DND-41 (cell line): Measurements from ENCODE around the gene FAM9C.

Source experiments
- ATAC-seq: fragments of 200-7000 bp; cut with Tn5 transposase; 3 replicates; pipeline ENCODE4 v1.9.1; 2021; ENCODE audit warnings: low read depth; ENCODE audit not compliant: insufficient read depth
- DNase-seq: peaks from one replicate; pipeline ENCODE4 v3.0.0-alpha.2; 2020
- H2AFZ ChIP-seq: 2 replicates; pipeline ENCODE4 v1.6.0; 2012; ENCODE audit warnings: low read depth, low read length
- H3K27ac ChIP-seq: 2 replicates; pipeline ENCODE4 v1.5.1; 2012; ENCODE audit warnings: low read length, inconsistent platforms
- H3K27me3 ChIP-seq: fragments of 200-600 bp; sonication (generic); 2 replicates; pipeline ENCODE4 v1.6.0; 2012; ENCODE audit warnings: low read length, mild to moderate bottlenecking, inconsistent platforms; ENCODE audit not compliant: insufficient read depth, poor library complexity
- H3K36me3 ChIP-seq: 2 replicates; pipeline ENCODE4 v1.5.1; 2012; ENCODE audit warnings: low read length, inconsistent platforms; ENCODE audit not compliant: insufficient read depth
- H3K4me1 ChIP-seq: 2 replicates; pipeline ENCODE4 v1.5.1; 2012; ENCODE audit warnings: mild to moderate bottlenecking, low read length; ENCODE audit not compliant: insufficient read depth
- H3K4me2 ChIP-seq: 2 replicates; pipeline ENCODE4 v1.6.0; 2012; ENCODE audit warnings: mild to moderate bottlenecking, moderate library complexity, low read length, inconsistent platforms; ENCODE audit not compliant: insufficient read depth
- H3K4me3 ChIP-seq, 2 experiments: fragments of 200-600 bp in 1 of 2; shearing (Covaris generic) in 1 of 2; 2 replicates each; pipeline ENCODE4 v1.5.1; 2012 to 2016; ENCODE audit warnings: inconsistent platforms in 2 of 2, low read length in 2 of 2, mild to moderate bottlenecking in 2 of 2, low read depth in 1 of 2, moderate library complexity in 1 of 2
- H3K79me2 ChIP-seq: 2 replicates; pipeline ENCODE4 v1.6.0; 2012; ENCODE audit warnings: low read length, inconsistent platforms; ENCODE audit not compliant: insufficient read depth
- H3K9ac ChIP-seq: 2 replicates; pipeline ENCODE4 v1.6.0; 2012; ENCODE audit warnings: low read depth, mild to moderate bottlenecking, inconsistent platforms, low read length, moderate library complexity
- H3K9me3 ChIP-seq: 2 replicates; pipeline ENCODE4 v1.5.1; 2012; ENCODE audit warnings: low read length, moderate library complexity, mild to moderate bottlenecking, inconsistent platforms; ENCODE audit not compliant: insufficient read depth, severe bottlenecking
- H4K20me1 ChIP-seq: 2 replicates; pipeline ENCODE4 v1.6.0; 2012; ENCODE audit warnings: low read length; ENCODE audit not compliant: insufficient read depth
- EZH2 ChIP-seq: IDR thresholded peaks from 3 replicates; pipeline ENCODE4 v1.6.1; 2012; ENCODE audit warnings: borderline replicate concordance, low read depth, mild to moderate bottlenecking, moderate library complexity, low read length, inconsistent platforms; ENCODE audit not compliant: severe bottlenecking
- TF ChIP-seq, protein P1 (sequence below): IDR thresholded peaks from 2 replicates; pipeline ENCODE4 v1.5.1; 2012; ENCODE audit warnings: borderline replicate concordance, low read length, moderate library complexity, mild to moderate bottlenecking; ENCODE audit not compliant: poor library complexity, severe bottlenecking; ENCODE audit errors: extremely low read depth

Gene FAM9C

DNA sequence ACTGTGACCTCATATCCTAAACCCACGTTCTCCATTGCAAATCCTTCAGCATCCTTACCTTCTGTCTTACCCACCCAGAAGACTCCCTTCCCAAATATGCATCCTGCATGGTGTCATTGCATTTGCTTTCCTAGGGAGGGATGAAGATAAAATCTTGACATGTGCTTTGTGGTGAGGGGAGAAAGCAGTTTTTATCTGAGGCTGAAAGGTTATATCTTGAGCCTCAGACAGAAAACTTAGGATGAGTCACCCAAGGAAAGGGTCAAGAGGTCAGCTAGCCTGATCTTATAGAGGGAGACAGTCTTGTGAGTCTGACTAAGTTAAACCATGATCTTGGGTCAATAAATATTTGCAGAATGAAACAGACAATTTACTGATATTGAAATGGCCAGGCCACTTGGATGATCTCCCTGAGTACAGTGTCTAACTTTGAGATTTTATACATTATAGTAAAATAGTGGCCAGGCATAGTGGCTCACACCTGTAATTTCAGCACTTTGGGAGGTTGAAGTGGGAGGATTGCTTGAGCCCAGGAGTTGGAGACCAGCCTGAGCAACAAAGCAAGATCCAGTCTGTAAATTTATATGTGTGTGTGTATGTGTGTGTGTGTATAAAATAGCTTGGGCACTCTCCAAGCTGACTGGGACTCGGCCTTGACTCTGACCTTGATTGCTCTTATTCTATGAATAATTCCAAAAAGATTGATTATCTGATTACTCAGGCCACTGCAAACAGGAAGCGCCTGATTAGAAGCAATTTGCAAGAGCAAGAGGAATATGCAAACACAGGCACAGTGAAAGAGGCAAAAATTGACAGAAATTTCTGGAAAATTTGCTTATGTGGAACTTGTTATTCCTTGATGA is 15.4 kb upstream of the FAM9C start:
- no peaks in the 10 kb centered on the region for H3K27me3 ChIP-seq
- no peaks in the 10 kb centered on the region for H3K79me2 ChIP-seq
- H3K4me3 ChIP-seq = no peak overlapping the region
- H3K27ac ChIP-seq = no peak overlapping the region
- ATAC-seq = no peak
- H3K9ac ChIP-seq = no peak overlapping the region
- TF ChIP-seq, protein P1, sequence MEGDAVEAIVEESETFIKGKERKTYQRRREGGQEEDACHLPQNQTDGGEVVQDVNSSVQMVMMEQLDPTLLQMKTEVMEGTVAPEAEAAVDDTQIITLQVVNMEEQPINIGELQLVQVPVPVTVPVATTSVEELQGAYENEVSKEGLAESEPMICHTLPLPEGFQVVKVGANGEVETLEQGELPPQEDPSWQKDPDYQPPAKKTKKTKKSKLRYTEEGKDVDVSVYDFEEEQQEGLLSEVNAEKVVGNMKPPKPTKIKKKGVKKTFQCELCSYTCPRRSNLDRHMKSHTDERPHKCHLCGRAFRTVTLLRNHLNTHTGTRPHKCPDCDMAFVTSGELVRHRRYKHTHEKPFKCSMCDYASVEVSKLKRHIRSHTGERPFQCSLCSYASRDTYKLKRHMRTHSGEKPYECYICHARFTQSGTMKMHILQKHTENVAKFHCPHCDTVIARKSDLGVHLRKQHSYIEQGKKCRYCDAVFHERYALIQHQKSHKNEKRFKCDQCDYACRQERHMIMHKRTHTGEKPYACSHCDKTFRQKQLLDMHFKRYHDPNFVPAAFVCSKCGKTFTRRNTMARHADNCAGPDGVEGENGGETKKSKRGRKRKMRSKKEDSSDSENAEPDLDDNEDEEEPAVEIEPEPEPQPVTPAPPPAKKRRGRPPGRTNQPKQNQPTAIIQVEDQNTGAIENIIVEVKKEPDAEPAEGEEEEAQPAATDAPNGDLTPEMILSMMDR = no peak
- peaks cover 4% of the 10 kb centered on the region for H3K4me1 ChIP-seq
- no peak for DNase-seq
- no peak overlapping the region for H2AFZ ChIP-seq
- no peaks in the 10 kb centered on the region for H4K20me1 ChIP-seq
- no peaks in the 10 kb centered on the region for H3K36me3 ChIP-seq
- H3K9me3 ChIP-seq = no peaks in the 10 kb centered on the region
- H3K4me2 ChIP-seq = no peak overlapping the region

DNA sequence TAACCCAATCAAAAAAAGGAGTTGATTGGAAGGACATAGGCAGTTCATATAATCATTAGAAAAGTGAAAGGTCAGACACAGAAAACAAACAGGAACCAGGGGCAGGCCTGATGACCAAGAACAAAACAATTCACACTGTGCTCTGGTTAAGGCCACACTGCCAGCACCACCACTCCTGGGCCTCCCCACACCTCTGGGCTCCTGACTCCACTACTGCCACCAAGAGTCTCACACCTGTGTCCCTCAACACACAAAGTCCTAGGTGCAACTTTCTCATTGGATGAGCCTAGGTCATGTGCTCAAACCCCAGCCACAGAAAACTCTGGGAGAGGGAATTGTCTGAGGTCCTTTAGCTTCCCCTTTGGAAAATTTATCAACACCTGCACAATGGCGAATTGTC is 11.1 kb upstream of the FAM9C start:
- Histone ChIP-seq H3K36me3 (no peaks in the 10 kb centered on the region), H3K4me1 (peaks cover 18% of the 10 kb centered on the region), H3K27me3 (no peaks in the 10 kb centered on the region), H3K27ac (no peak overlapping the region), H3K9me3 (no peaks in the 10 kb centered on the region), H3K4me3 (no peak overlapping the region), H3K79me2 (no peaks in the 10 kb centered on the region), H3K9ac (no peak overlapping the region), H2AFZ (no peak overlapping the region), H3K4me2 (no peak overlapping the region), H4K20me1 (no peaks in the 10 kb centered on the region)
- no peak for TF ChIP-seq EZH2
- TF ChIP-seq, protein P1 = no peak
- ATAC-seq (no peak), DNase-seq (no peak)

DNA sequence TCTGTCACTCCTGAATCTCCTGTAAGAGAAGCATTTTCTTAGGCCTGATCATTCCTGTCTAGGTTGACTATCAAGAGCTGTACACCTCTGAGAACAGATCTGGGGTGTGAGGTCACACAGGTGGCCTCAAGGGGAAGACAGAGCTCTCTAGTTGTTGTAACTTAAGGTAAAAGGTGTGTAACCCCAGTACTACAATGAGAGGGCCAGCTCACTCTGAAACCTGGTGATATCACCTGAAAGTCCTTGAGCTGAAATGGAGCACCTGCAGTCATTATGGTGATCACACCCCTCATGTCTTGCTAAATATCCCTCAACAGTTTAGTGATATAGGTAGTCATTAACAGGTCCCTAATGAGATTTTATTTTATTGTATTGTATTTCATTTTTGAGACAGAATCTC is 8.8 kb upstream of the FAM9C start:
- no peak for ATAC-seq

More for the DNA sequence above, 8.8 kb upstream of the FAM9C start:
- no peaks in the 10 kb centered on the region for H4K20me1 ChIP-seq
- H3K79me2 ChIP-seq = no peaks in the 10 kb centered on the region
- no peak overlapping the region for H3K9ac ChIP-seq
- DNase-seq = no peak
- no peak for TF ChIP-seq EZH2
- TF ChIP-seq, protein P1 = no peak
- no peak overlapping the region for H3K4me2 ChIP-seq
- H2AFZ ChIP-seq = no peak overlapping the region
- peaks cover 18% of the 10 kb centered on the region for H3K4me1 ChIP-seq
- H3K27ac ChIP-seq = no peak overlapping the region
- H3K4me3 ChIP-seq = no peak overlapping the region
- H3K27me3 ChIP-seq = no peaks in the 10 kb centered on the region
- H3K36me3 ChIP-seq = no peaks in the 10 kb centered on the region
- no peaks in the 10 kb centered on the region for H3K9me3 ChIP-seq
